Spleen (tissue), 11 donors: Measurements from ENCODE around the gene APOBR. TPM values are rescaled to one million over a fixed set of nuclear protein-coding genes. Genes with fewer than 3 reads are reported as not detected.

Experiments
- DNase-seq: peaks from one replicate; pipeline ENCODE4 v3.0.0-alpha.2; 2020
- H3K27ac ChIP-seq, 8 donors: fragments of 200-600 bp; sonication (generic) in 7 of 8; 1 replicate in 4 of 8; 2 replicates in 4 of 8; pipeline versions ENCODE4 v1.5.0 to v1.8.0; 2016 to 2021; ENCODE audit warnings: inconsistent platforms in 4 of 8, mild to moderate bottlenecking in 4 of 8, moderate library complexity in 1 of 8
- H3K27me3 ChIP-seq, 7 donors: fragments of 200-600 bp; sonication (generic) in 6 of 7; replicated peaks in 1 of 7; 1 replicate in 4 of 7; 2 replicates in 3 of 7; pipeline versions ENCODE4 v1.5.0 to v1.8.0; 2016 to 2021; ENCODE audit warnings: inconsistent platforms in 3 of 7, mild to moderate bottlenecking in 1 of 7
- H3K36me3 ChIP-seq, 6 donors: fragments of 200-600 bp; sonication (generic) in 5 of 6; 1 replicate in 4 of 6; 2 replicates in 2 of 6; pipeline versions ENCODE4 v1.5.0 to v1.8.0; 2016 to 2021; ENCODE audit warnings: inconsistent platforms in 2 of 6
- H3K4me1 ChIP-seq, 6 donors: fragments of 200-600 bp; sonication (generic) in 5 of 6; 1 replicate in 3 of 6; 2 replicates in 3 of 6; pipeline versions ENCODE4 v1.5.0 to v1.8.0; 2016 to 2021; ENCODE audit warnings: inconsistent platforms in 3 of 6
- H3K4me3 ChIP-seq, 8 donors: fragments of 200-600 bp; sonication (generic) in 7 of 8; 1 replicate in 4 of 8; 2 replicates in 4 of 8; pipeline versions ENCODE4 v1.5.0 to v1.8.0; 2016 to 2021; ENCODE audit warnings: inconsistent platforms in 4 of 8, mild to moderate bottlenecking in 4 of 8, moderate library complexity in 2 of 8
- H3K9me3 ChIP-seq, 8 donors: fragments of 200-600 bp; sonication (generic) in 7 of 8; 1 replicate in 4 of 8; 2 replicates in 4 of 8; pipeline versions ENCODE4 v1.5.0 to v1.8.0; 2016 to 2021; ENCODE audit warnings: inconsistent platforms in 4 of 8
- POLR2A ChIP-seq, 3 donors: fragments of 450-650 bp; IDR thresholded peaks; one replicate each; pipeline ENCODE4 v1.5.1; 2017; ENCODE audit warnings: antibody characterized with exemption in 3 of 3, mild to moderate bottlenecking in 1 of 3
- POLR2AphosphoS5 ChIP-seq, 3 donors: sonication (generic); formaldehyde crosslinking; IDR thresholded peaks; one replicate each; pipeline ENCODE4 v1.5.1; 2017; ENCODE audit warnings: antibody characterized with exemption in 3 of 3
- WGBS, 5 donors: extraction: QIAGEN DNeasy Blood & Tissue Kit in 3 of 5; methylation state at CpG; one replicate each; pipeline versions ENCODE4 v1.1.5 to v1.1.7; 2013 to 2018; 5-methylcytosine and 5-hydroxymethylcytosine counted together
- intact Hi-C: fragments of 100-400 bp; cut with DNase I; formaldehyde crosslinking; loops from one replicate; pipeline ENCODE4 v1.15.0; 2023; ENCODE audit warnings: low total_unique reads
- polyA plus RNA-seq, 3 donors: library from polyadenylated mRNA; stranded (reverse); fragments of 200-250 nt; gene quantifications; one replicate each; pipeline ENCODE4 v1.2.1, GENCODE V29; 2013
- total RNA-seq, 7 donors: library from RNA; depleted of rRNA in 3 of 7; stranded (reverse); fragments of >200 nt in 3 of 7; fragmentation: NEBNext Ultra II Directional in 4 of 7; extraction: Animal tissue kit (Norgen Biotek cat#: 25700) in 4 of 7; gene quantifications; one replicate each; pipeline versions ENCODE4 v1.1.0 to v1.2.1, GENCODE V29; 2016 to 2021
- TF ChIP-seq, protein P1 (sequence below), 11 experiments: fragments of 200-600 bp in 7 of 11; fragments of 450-650 bp in 4 of 11; sonication (generic) in 4 of 11; IDR thresholded peaks in 8 of 11; conservative IDR thresholded peaks in 3 of 11; 1 replicate in 7 of 11; 2 replicates in 4 of 11; pipeline versions ENCODE4 v1.4.0 to v1.8.0; 2016 to 2021; ENCODE audit warnings: antibody characterized with exemption in 11 of 11, inconsistent platforms in 4 of 11, mild to moderate bottlenecking in 1 of 11
- donor health status: healthy with polysubstance abuse.
- donor health status: DM: no; HTN: no; CAD: no; lungs with moderate emphysema.
- donor health status: DM: no; HTN: no; CAD: no.
- donor health status: Bipolar disorder and iron deficiency.
- donor health status: healthy.
- donor health status: DM: no; HTN: no; CAD: no.
- donor health status: DM: yes; HTN: yes; CAD: no.

The APOBR gene
- total and polyA plus RNA-seq, 10 donors = 3.3 to 58.4 (median 23.4) TPM

DNA sequence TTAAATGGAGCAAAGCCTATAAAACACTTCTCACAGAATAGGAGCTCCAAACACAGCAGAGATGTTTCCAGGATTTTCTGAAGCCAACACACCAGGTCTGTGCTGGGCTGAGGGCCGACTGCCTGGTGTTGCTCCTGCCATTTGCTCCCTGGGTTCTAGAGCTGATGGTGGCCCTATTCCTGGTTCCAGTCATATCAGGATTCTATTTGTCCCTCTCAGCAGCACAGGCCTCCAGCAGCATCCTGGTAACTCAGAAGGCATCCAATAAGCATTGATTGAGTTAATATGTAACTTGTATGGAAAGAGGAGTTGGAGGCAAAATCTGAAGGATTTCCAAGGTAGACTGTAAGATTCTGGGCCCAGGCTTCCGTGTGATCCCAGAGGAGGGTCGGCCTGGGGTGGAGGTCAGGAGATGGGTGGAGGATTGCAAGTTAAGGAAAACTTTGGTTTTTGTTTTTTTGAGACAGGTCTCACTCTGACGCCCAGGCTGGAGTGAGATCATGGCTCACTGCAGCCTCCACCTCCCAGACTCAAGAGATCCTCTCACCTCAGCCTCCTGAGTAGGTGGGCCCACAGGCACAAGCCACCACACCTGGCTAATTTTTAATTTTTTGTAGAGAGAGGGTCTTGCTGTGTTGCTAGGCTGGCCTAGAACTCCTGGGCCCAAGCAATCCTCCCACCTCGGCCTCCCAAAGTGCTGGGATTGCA, 38.7 kb downstream of the APOBR start:
- peaks cover 0 to 6% (median 0%) of the 10 kb centered on the region in 7 donors for H3K27me3 ChIP-seq
- peaks cover 0 to 43% (median 28%) of the 10 kb centered on the region in 6 donors for H3K4me1 ChIP-seq
- 87 to 98% (median 96%) methylated on average over 5 of the region's 5 CpGs for WGBS, 5 donors
- no peaks in the 10 kb centered on the region for H3K9me3 ChIP-seq
- no peak for DNase-seq
- peak overlapping the region in 5 of 8 donors; percentile 17 to 80 (median 76) for H3K27ac ChIP-seq
- intact Hi-C loops = no loop called here
- TF ChIP-seq, protein P1, sequence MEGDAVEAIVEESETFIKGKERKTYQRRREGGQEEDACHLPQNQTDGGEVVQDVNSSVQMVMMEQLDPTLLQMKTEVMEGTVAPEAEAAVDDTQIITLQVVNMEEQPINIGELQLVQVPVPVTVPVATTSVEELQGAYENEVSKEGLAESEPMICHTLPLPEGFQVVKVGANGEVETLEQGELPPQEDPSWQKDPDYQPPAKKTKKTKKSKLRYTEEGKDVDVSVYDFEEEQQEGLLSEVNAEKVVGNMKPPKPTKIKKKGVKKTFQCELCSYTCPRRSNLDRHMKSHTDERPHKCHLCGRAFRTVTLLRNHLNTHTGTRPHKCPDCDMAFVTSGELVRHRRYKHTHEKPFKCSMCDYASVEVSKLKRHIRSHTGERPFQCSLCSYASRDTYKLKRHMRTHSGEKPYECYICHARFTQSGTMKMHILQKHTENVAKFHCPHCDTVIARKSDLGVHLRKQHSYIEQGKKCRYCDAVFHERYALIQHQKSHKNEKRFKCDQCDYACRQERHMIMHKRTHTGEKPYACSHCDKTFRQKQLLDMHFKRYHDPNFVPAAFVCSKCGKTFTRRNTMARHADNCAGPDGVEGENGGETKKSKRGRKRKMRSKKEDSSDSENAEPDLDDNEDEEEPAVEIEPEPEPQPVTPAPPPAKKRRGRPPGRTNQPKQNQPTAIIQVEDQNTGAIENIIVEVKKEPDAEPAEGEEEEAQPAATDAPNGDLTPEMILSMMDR (IDR thresholded peaks at IDR 0.05 in 8 of 11, conservative IDR thresholded peaks at IDR 0.05 in 3 of 11) = no peak
- TF ChIP-seq POLR2A (IDR thresholded peaks at IDR 0.05) (no peak), POLR2AphosphoS5 (IDR thresholded peaks at IDR 0.05) (no peak)
- no peak overlapping the region for H3K4me3 ChIP-seq
- no peaks in the 10 kb centered on the region for H3K36me3 ChIP-seq

DNA sequence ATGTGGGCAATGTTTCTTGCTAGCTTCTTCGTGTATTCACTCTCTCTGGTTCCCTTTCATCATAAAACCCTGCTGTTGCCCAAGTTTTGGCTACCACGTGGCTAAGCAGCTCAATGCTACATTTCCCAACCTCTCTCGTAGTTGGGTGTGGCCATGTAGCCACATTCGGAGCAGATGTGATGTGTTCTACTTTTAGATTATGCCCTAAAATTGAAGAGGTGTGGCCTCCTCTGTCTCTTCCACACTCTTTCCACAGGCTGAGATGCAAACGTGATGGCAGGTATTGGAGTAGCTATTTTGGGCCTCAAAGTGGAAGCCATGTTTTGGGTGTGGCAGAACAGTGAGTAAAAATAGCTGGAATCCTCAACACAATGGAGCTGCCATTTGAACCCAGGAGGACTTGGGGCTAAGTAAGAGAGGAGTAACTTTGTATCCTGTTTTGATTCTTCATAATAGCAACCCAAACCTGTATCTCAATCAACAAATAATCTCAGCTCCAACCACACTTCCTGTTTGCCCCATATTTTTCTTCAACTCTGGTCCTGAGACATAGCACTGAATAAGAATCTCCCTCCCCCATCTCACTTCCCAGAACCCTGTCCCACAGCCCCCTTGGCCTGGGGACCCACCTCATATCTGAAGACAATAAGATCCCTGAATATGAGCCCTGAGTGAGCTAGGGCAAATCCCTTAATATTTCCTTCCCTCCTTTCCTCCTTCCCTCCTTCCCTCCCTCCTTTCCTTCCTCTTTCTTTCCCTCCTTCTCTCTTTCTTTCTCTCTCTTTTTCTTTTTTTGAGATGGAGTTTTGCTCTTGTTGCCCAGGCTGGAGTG, 40.3 kb downstream of the APOBR start:
- no peaks in the 10 kb centered on the region for H3K9me3 ChIP-seq
- H3K27me3 ChIP-seq = peaks cover 0 to 8% (median 0%) of the 10 kb centered on the region in 7 donors
- intact Hi-C loops = no loop called here
- TF ChIP-seq POLR2A (IDR thresholded peaks at IDR 0.05) (no peak), POLR2AphosphoS5 (IDR thresholded peaks at IDR 0.05) (peak in 1 of 3 donors; percentile 67)
- TF ChIP-seq, protein P1 (IDR thresholded peaks at IDR 0.05 in 8 of 11, conservative IDR thresholded peaks at IDR 0.05 in 3 of 11) = no peak
- DNase-seq = no peak
- H3K4me3 ChIP-seq = peak overlapping the region in 1 of 8 donors; percentile 25
- H3K36me3 ChIP-seq = no peaks in the 10 kb centered on the region
- WGBS, 5 donors = 33 to 65% (median 50%) methylated on average over 5 of the region's 5 CpGs
- H3K27ac ChIP-seq = peak overlapping the region in 6 of 8 donors; percentile 8 to 80 (median 70)
- H3K4me1 ChIP-seq = peaks cover 0 to 43% (median 28%) of the 10 kb centered on the region in 6 donors

DNA sequence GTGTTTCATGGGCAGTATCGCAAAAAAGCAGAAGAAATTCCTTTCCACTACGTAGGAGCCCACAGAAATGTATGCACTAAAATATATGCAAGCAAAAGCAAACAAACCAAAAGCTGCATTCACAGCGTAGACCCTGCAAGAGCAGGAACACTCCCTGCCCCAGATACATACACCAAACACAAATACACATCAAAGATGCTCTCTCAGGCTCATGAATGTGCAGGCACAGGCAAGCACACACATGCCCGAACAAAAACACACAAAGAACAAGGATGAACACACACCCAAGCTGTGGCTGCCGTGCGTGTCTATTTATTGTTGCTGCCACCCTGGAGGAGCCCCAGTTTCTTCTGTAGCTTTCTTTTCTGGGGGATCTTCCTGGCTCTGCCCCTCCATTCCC, 42.6 kb downstream of the APOBR start:
- peak overlapping the region in 1 of 8 donors; percentile 82 for H3K27ac ChIP-seq

More for the DNA sequence above, 42.6 kb downstream of the APOBR start:
- DNase-seq = no peak
- 75 to 86% (median 81%) methylated on average over 6 of the region's 6 CpGs for WGBS, 5 donors
- intact Hi-C loops = no loop called here
- no peak for TF ChIP-seq POLR2AphosphoS5 (IDR thresholded peaks at IDR 0.05)
- TF ChIP-seq, protein P1 (IDR thresholded peaks at IDR 0.05 in 8 of 11, conservative IDR thresholded peaks at IDR 0.05 in 3 of 11) = no peak
- Histone ChIP-seq H3K9me3 (no peaks in the 10 kb centered on the region), H3K4me3 (peak overlapping the region in 7 of 8 donors; percentile 2 to 58 (median 23)), H3K27me3 (peaks cover 0 to 8% (median 0%) of the 10 kb centered on the region in 7 donors), H3K4me1 (peaks cover 0 to 34% (median 25%) of the 10 kb centered on the region in 6 donors), H3K36me3 (no peaks in the 10 kb centered on the region)
